Hematopoietic multipotent progenitor cell (in vitro differentiated cells): ENCODE results near the gene FGF19. TPM values are rescaled to one million over a fixed set of nuclear protein-coding genes. Genes with fewer than 3 reads are reported as not detected.

Experiments used
- DNase-seq, 3 donors: peaks; one replicate each; pipeline ENCODE4 v3.0.0-alpha.2; 2011 to 2015; ENCODE audit warnings: low read depth in 2 of 3, low spot score in 2 of 3
- total RNA-seq: library from RNA; depleted of rRNA; stranded (reverse); fragments of >200 nt; gene quantifications from one replicate; pipeline ENCODE4 v1.2.3, GENCODE V29; 2012

Gene FGF19
- not detected for total RNA-seq

- DNase-seq: no peak
Observed at GRCh38 chr11:69703768-69704507, at the start of gene FGF19. FGF19 (minus strand) TSS chr11:69704022; CDS start chr11:69703876, 146 bp downstream.

- DNase-seq: no peak
Observed at GRCh38 chr11:69752890-69753289, 49.1 kb upstream of the FGF19 start.

GRCh38 chr11:69750875-69751597 is 47.2 kb upstream of the FGF19 start:
- DNase-seq: no peak

- no peak for DNase-seq
Observed at GRCh38 chr11:69750108-69750850, 46.5 kb upstream of the FGF19 start.

GRCh38 chr11:69748637-69749036 is 44.8 kb upstream of the FGF19 start:
- DNase-seq: no peak

- no peak for DNase-seq
Observed at GRCh38 chr11:69746752-69747742, 43.2 kb upstream of the FGF19 start.

GRCh38 chr11:69746140-69746539 is 42.3 kb upstream of the FGF19 start:
- no peak for DNase-seq

GRCh38 chr11:69745201-69745600 is 41.4 kb upstream of the FGF19 start:
- DNase-seq: no peak

- DNase-seq: no peak
Observed at GRCh38 chr11:69744435-69744834, 40.6 kb upstream of the FGF19 start.

GRCh38 chr11:69734841-69735240 is 31.0 kb upstream of the FGF19 start:
- no peak for DNase-seq

GRCh38 chr11:69734367-69734766 is 30.5 kb upstream of the FGF19 start:
- DNase-seq: no peak

GRCh38 chr11:69732910-69733309 is 29.1 kb upstream of the FGF19 start:
- DNase-seq: no peak

- DNase-seq: no peak
Observed at GRCh38 chr11:69731110-69731509, 27.3 kb upstream of the FGF19 start.

GRCh38 chr11:69730500-69730899 is 26.7 kb upstream of the FGF19 start:
- DNase-seq: no peak

- DNase-seq: no peak
Observed at GRCh38 chr11:69729252-69729651, 25.4 kb upstream of the FGF19 start.

GRCh38 chr11:69727266-69727665 is 23.4 kb upstream of the FGF19 start:
- DNase-seq: no peak

- no peak for DNase-seq
Observed at GRCh38 chr11:69726481-69726880, 22.7 kb upstream of the FGF19 start.

GRCh38 chr11:69726019-69726418 is 22.2 kb upstream of the FGF19 start:
- DNase-seq: no peak

- DNase-seq: no peak
Observed at GRCh38 chr11:69721745-69722144, 17.9 kb upstream of the FGF19 start.

GRCh38 chr11:69721106-69721505 is 17.3 kb upstream of the FGF19 start:
- no peak for DNase-seq
